ENCODE data around the gene EPHA1.

Gene EPHA1

GRCh38 chr7:143369678-143370651 lies 38.7 kb downstream of the EPHA1 start:
- no peak for ATAC-seq

- no peak for ATAC-seq
These were observed 40.3 kb downstream of the EPHA1 start for GRCh38 chr7:143368387-143368786.

GRCh38 chr7:143367972-143368371 lies 40.7 kb downstream of the EPHA1 start:
- no peak for ATAC-seq

GRCh38 chr7:143363016-143363937 lies 45.4 kb downstream of the EPHA1 start:
- ATAC-seq: no peak

GRCh38 chr7:143362131-143363015 lies 46.3 kb downstream of the EPHA1 start, which contains the start of gene FAM131B:
FAM131B (minus strand) TSS chr7:143362713; CDS start chr7:143362603, 110 bp downstream.
- peak; percentile 57 to 60 for ATAC-seq

- peak; percentile 4 to 10 for ATAC-seq
These were observed 47.0 kb downstream of the EPHA1 start for GRCh38 chr7:143361552-143362130.

- ATAC-seq: no peak
These were observed 47.7 kb downstream of the EPHA1 start for GRCh38 chr7:143360788-143361551.

- ATAC-seq: no peak
These were observed 48.8 kb downstream of the EPHA1 start for GRCh38 chr7:143359771-143360353.

- ATAC-seq: no peak
These were observed 50.0 kb downstream of the EPHA1 start for GRCh38 chr7:143358626-143359025.

- no peak for ATAC-seq
These were observed 52.1 kb downstream of the EPHA1 start for GRCh38 chr7:143356414-143357050.

GRCh38 chr7:143355450-143356385 lies 52.9 kb downstream of the EPHA1 start:
- ATAC-seq: no peak

- no peak for ATAC-seq
These were observed 53.7 kb downstream of the EPHA1 start for GRCh38 chr7:143354965-143355364.

- ATAC-seq: no peak
These were observed 54.3 kb downstream of the EPHA1 start for GRCh38 chr7:143354376-143354775.

GRCh38 chr7:143352531-143353002 lies 56.1 kb downstream of the EPHA1 start:
- no peak for ATAC-seq

- no peak for ATAC-seq
These were observed 57.1 kb downstream of the EPHA1 start for GRCh38 chr7:143351574-143351973.

- ATAC-seq: no peak
These were observed 57.6 kb downstream of the EPHA1 start for GRCh38 chr7:143351060-143351459.

GRCh38 chr7:143347950-143348349 lies 60.7 kb downstream of the EPHA1 start:
- ATAC-seq: no peak

GRCh38 chr7:143346018-143346417 lies 62.6 kb downstream of the EPHA1 start:
- ATAC-seq: no peak

- peak; percentile 95 to 99 for ATAC-seq
These were observed 63.2 kb downstream of the EPHA1 start for GRCh38 chr7:143345428-143345900.

Measured in activated CD4-positive, CD25-positive, alpha-beta regulatory T cell treated with anti-CD3 and anti-CD28 coated beads, Interleukin-2, amount 50 U/mL, for 24 hours (primary cell).